HepG2 (cell line): Measurements from ENCODE around the gene ZNF367. TPM values are rescaled to one million over a fixed set of nuclear protein-coding genes. Genes with fewer than 3 reads are reported as not detected.

Source experiments
- ATAC-seq: fragments of 200-7000 bp; cut with Tn5 transposase; 3 replicates; pipeline ENCODE4 v1.9.1; 2020; ENCODE audit warnings: mild to moderate bottlenecking, moderate library complexity
- BruUV-seq: library from RNA; stranded (reverse); fragments of 400-500 nt; replicated peaks from 2 replicates; lab custom pipeline; 2021; lab: Mats Ljungman, UMichigan
- CTCF ChIA-PET: fragments of 300-600 bp; formaldehyde crosslinking; extraction: SDS; loops from one replicate; lab custom pipeline; 2021; ENCODE audit warnings: low total read pairs, inconsistent platforms, low intra/inter-chr PET ratio; lab: Yijun Ruan, JAX
- POLR2A ChIA-PET: fragments of 350-600 bp; sonication (Branson Sonifier 250); formaldehyde crosslinking; loops from one replicate; lab custom pipeline; 2020; ENCODE audit warnings: antibody characterized with exemption, inconsistent platforms; lab: Yijun Ruan, JAX
- DNase-seq: peaks from one replicate; pipeline ENCODE4 v3.0.0-alpha.2; 2015; ENCODE audit warnings: low spot score
- FAIRE-seq: peaks from 3 replicates; lab custom pipeline; 2011; peaks lifted over from hg19 to GRCh38; lab: Jason Lieb, UNC
- H2AFZ ChIP-seq: one replicate; pipeline ENCODE4 v1.6.1; 2011; ENCODE audit warnings: low read length, inconsistent platforms
- H3K27ac ChIP-seq: fragments of 300-600 bp; 3 replicates; pipeline ENCODE4 v1.8.0; 2011; ENCODE audit warnings: mixed run types, mild to moderate bottlenecking, mixed read lengths, low read length, inconsistent platforms; ENCODE audit not compliant: insufficient read depth; ENCODE audit errors: extremely low read length
- H3K27me3 ChIP-seq, 2 experiments: fragments of 200-600 bp in 1 of 2; 2 replicates in 1 of 2; 3 replicates in 1 of 2; pipeline versions ENCODE4 v1.6.0 to v1.8.0; 2011; ENCODE audit warnings: low read length in 2 of 2, mild to moderate bottlenecking in 2 of 2, moderate library complexity in 2 of 2, inconsistent platforms in 1 of 2; ENCODE audit not compliant: insufficient read depth in 2 of 2, control insufficient read depth in 1 of 2
- H3K36me3 ChIP-seq, 2 experiments: fragments of 200-600 bp in 1 of 2; replicated peaks in 1 of 2; 2 replicates in 1 of 2; 3 replicates in 1 of 2; pipeline versions ENCODE4 v1.5.1 to v1.8.0; 2011; ENCODE audit warnings: low read length in 2 of 2, inconsistent platforms in 1 of 2; ENCODE audit not compliant: insufficient read depth in 2 of 2, control insufficient read depth in 1 of 2
- H3K4me1 ChIP-seq: 2 replicates; pipeline ENCODE4 v1.5.1; 2012; ENCODE audit warnings: low read length, inconsistent platforms; ENCODE audit not compliant: insufficient read depth
- H3K4me2 ChIP-seq: 2 replicates; pipeline ENCODE4 v1.6.0; 2011; ENCODE audit warnings: low read depth, low read length, inconsistent platforms
- H3K4me3 ChIP-seq, 3 experiments: fragments of 200-600 bp in 1 of 3; sonication (generic), shearing (Covaris generic) in 1 of 3; replicated peaks in 1 of 3; 2 replicates each; pipeline ENCODE4 v1.5.1; 2011 to 2016; ENCODE audit warnings: low read length in 3 of 3, inconsistent platforms in 2 of 3, low read depth in 2 of 3, mild to moderate bottlenecking in 2 of 3, control low read depth in 1 of 3, mixed read lengths in 1 of 3; ENCODE audit not compliant: insufficient read depth in 1 of 3
- H3K79me2 ChIP-seq: one replicate; pipeline ENCODE4 v1.6.1; 2011; ENCODE audit warnings: low read length, inconsistent platforms; ENCODE audit not compliant: insufficient read depth
- H3K9ac ChIP-seq: 2 replicates; pipeline ENCODE4 v1.6.0; 2011; ENCODE audit warnings: mild to moderate bottlenecking, low read depth, low read length, inconsistent platforms; ENCODE audit not compliant: insufficient read depth
- H3K9me3 ChIP-seq: 2 replicates; pipeline ENCODE4 v1.5.1; 2012; ENCODE audit warnings: mild to moderate bottlenecking, low read length
- H4K20me1 ChIP-seq: 2 replicates; pipeline ENCODE4 v1.6.0; 2011; ENCODE audit warnings: inconsistent platforms, mild to moderate bottlenecking, low read length, moderate library complexity; ENCODE audit not compliant: insufficient read depth
- AGO2 ChIP-seq: fragments of 200-400 bp; formaldehyde crosslinking; optimal IDR thresholded peaks from 2 replicates; pipeline ENCODE3; 2017; ENCODE audit warnings: mild to moderate bottlenecking, low read depth, low read length, moderate library complexity
- NR2F1 ChIP-seq, 2 experiments: fragments of 450-650 bp in 1 of 2; formaldehyde crosslinking in 1 of 2; IDR thresholded peaks; 2 replicates each; pipeline versions ENCODE4 v1.5.0 to v1.6.1; 2016 to 2020; ENCODE audit warnings: mild to moderate bottlenecking in 1 of 2, missing compliant biosample characterization in 1 of 2, missing genetic modification reagents in 1 of 2, moderate library complexity in 1 of 2
- PRPF4 ChIP-seq: fragments of 200-400 bp; formaldehyde crosslinking; IDR thresholded peaks from 2 replicates; pipeline ENCODE4 v1.6.1; 2016; ENCODE audit warnings: low read length, low read depth; ENCODE audit not compliant: poor library complexity, severe bottlenecking
- RXRB ChIP-seq: IDR thresholded peaks from 2 replicates; pipeline ENCODE4 v1.6.1; 2016; ENCODE audit warnings: borderline replicate concordance, missing genetic modification reagents, missing compliant biosample characterization
- SOX13 ChIP-seq, 3 experiments: fragments of 450-650 bp in 1 of 3; sonication (generic) in 1 of 3; formaldehyde crosslinking in 1 of 3; IDR thresholded peaks in 2 of 3; conservative IDR thresholded peaks in 1 of 3; 2 replicates each; pipeline versions ENCODE4 v1.5.0 to v1.6.1; 2016 to 2020; ENCODE audit warnings: antibody characterized with exemption in 1 of 3, mild to moderate bottlenecking in 1 of 3, missing compliant biosample characterization in 1 of 3, missing genetic modification reagents in 1 of 3, moderate library complexity in 1 of 3
- ZBTB38 ChIP-seq: sonication (generic); formaldehyde crosslinking; IDR thresholded peaks from 2 replicates; pipeline ENCODE4 v1.5.1; 2020; ENCODE audit warnings: mild to moderate bottlenecking, missing genetic modification reagents
- ZFY ChIP-seq: sonication (generic); formaldehyde crosslinking; IDR thresholded peaks from 2 replicates; pipeline ENCODE4 v1.4.0; 2020; ENCODE audit warnings: missing genetic modification reagents
- ZMAT3 ChIP-seq: sonication (generic); formaldehyde crosslinking; conservative IDR thresholded peaks from 2 replicates; pipeline ENCODE4 v1.7.0; 2021; ENCODE audit warnings: missing genetic modification reagents
- ZNF577 ChIP-seq: sonication (generic); formaldehyde crosslinking; IDR thresholded peaks from 2 replicates; pipeline ENCODE4 v1.4.0; 2020; ENCODE audit warnings: mild to moderate bottlenecking, low read depth, missing genetic modification reagents, borderline replicate concordance
- ZNF614 ChIP-seq: IDR thresholded peaks from 2 replicates; pipeline ENCODE4 v1.6.1; 2018; ENCODE audit warnings: missing biosample characterization, missing genetic modification reagents, inconsistent platforms, borderline replicate concordance
- ZNF768 ChIP-seq: sonication (generic); formaldehyde crosslinking; IDR thresholded peaks from 2 replicates; pipeline ENCODE4 v1.4.0; 2020; ENCODE audit warnings: missing genetic modification reagents
- WGBS: methylation state at CpG from one replicate; pipeline ENCODE4 v1.1.6; 2017; ENCODE audit warnings: low lambda C conversion rate; 5-methylcytosine and 5-hydroxymethylcytosine counted together
- in situ Hi-C: cut with HindIII; loops from 2 replicates; pipeline ENCODE4 v1.10.0; 2017; ENCODE audit warnings: low pct_unique_long_range_greater_than_20kb; ENCODE audit not compliant: extremely low pct_ligation_motif_present
- intact Hi-C: fragments of 100-400 bp; cut with micrococcal nuclease; formaldehyde crosslinking; loops from one replicate; pipeline ENCODE4 v1.10.0; 2022; ENCODE audit not compliant: unreplicated experiment
- polyA plus RNA-seq, 8 experiments: library from polyadenylated mRNA; depleted of rRNA in 3 of 8; stranded (reverse) in 7 of 8; unstranded in 1 of 8; fragments of >200 nt; fragmentation: Illumina TruSeq in 4 of 8; extraction: Trizol in 4 of 8; gene quantifications; 2 replicates each; pipeline versions ENCODE4 v1.2.1 to v1.2.3, GENCODE V29; 2011 to 2016; ENCODE audit warnings: low read depth in 4 of 8, missing spikeins in 1 of 8, mixed read lengths in 1 of 8; ENCODE audit not compliant: insufficient read depth in 1 of 8
- total RNA-seq, 5 experiments: library from RNA; depleted of rRNA; stranded (reverse); fragments of >200 nt; fragmentation: Illumina TruSeq; extraction: Trizol; gene quantifications; 2 replicates each; pipeline ENCODE4 v1.2.3, GENCODE V29; 2016; ENCODE audit warnings: low read depth in 1 of 5
- TF ChIP-seq, protein P1 (sequence below): sonication (generic); formaldehyde crosslinking; IDR thresholded peaks from 2 replicates; pipeline ENCODE4 v1.5.0; 2020; ENCODE audit warnings: mild to moderate bottlenecking, missing genetic modification reagents
- TF ChIP-seq, protein P2 (sequence below): sonication (generic); formaldehyde crosslinking; IDR thresholded peaks from 2 replicates; pipeline ENCODE4 v1.4.0; 2020; ENCODE audit warnings: mild to moderate bottlenecking, missing genetic modification reagents, borderline replicate concordance
- TF ChIP-seq, protein P3 (sequence below): sonication (generic); formaldehyde crosslinking; conservative IDR thresholded peaks from 2 replicates; pipeline ENCODE4 v1.5.0; 2020; ENCODE audit warnings: missing genetic modification reagents
- TF ChIP-seq, protein P4 (sequence below): sonication (generic); formaldehyde crosslinking; IDR thresholded peaks from 2 replicates; pipeline ENCODE4 v1.4.0; 2020; ENCODE audit warnings: missing genetic modification reagents, mild to moderate bottlenecking, borderline replicate concordance
- TF ChIP-seq, protein P5 (sequence below): IDR thresholded peaks from 2 replicates; pipeline ENCODE4 v1.6.1; 2016; ENCODE audit warnings: low read depth

The ZNF367 gene
- total and polyA plus RNA-seq, 2 of the 13 experiments (the other 11 are each of a cell fraction or from before 2014, with no cell fraction given) = 2.9 to 7.7 TPM

DNA sequence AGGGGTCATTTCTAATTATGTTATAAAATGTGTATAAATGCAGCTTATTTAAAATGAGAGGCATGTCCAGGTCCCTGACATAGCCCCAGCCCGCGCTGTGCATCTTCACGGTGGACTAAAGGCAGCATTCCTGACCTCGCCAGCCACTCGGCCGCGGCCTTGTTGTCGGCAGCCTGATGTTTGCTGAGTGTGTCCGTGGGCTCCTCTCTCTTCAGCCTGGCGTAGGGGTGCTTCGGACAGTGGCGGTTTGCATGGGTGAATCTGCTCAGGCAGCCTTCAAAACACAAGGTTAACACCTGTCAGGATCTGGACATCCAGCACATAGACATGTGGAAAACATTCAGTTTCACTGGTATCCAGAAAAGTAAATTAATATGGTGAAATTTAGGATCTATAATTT, 25.9 kb downstream of the ZNF367 start:
- H3K9ac ChIP-seq = no peak overlapping the region
- peaks cover 4 to 43% of the 10 kb centered on the region in 2 experiments; a peak in 4 of 5 replicates for H3K36me3 ChIP-seq
- CTCF ChIA-PET = no interaction called here
- no peaks in the 10 kb centered on the region for H3K9me3 ChIP-seq
- no peak overlapping the region for H2AFZ ChIP-seq
- intact Hi-C loops (no loop called here), in situ Hi-C loops (no loop called here)
- no TSS peak for BruUV-seq
- H3K79me2 ChIP-seq = peaks cover 10% of the 10 kb centered on the region
- H3K27ac ChIP-seq = peak overlapping the region; percentile 96
- peaks cover 56% of the 10 kb centered on the region for H3K4me1 ChIP-seq
- DNase-seq (no peak), FAIRE-seq (no peak), ATAC-seq (no peak)
- 0 out of 2 replicates have a peak overlapping the region, but pooled peaks have one; percentile 4 for H3K4me2 ChIP-seq
- no peak overlapping the region for H3K4me3 ChIP-seq
- POLR2A ChIA-PET = interaction anchor here (1.2 to 2.3 kb wide), 4 partner anchors 14 to 53 kb away, joined by 5 to 12 read pairs (median 8); no protein-coding TSS in a partner anchor
- no peaks in the 10 kb centered on the region for H4K20me1 ChIP-seq
- no peaks in the 10 kb centered on the region; a peak in 1 of 5 replicates for H3K27me3 ChIP-seq
- 90% methylated on average over 11 of the region's 12 CpGs for WGBS
- no peak for TF ChIP-seq ZNF577 (CRISPR knock-in tag)
- peak; percentile 99 for TF ChIP-seq ZBTB38 (CRISPR knock-in tag)
- TF ChIP-seq AGO2 = peak; percentile 34
- no peak for TF ChIP-seq ZFY (CRISPR knock-in tag)
- TF ChIP-seq, protein P1, sequence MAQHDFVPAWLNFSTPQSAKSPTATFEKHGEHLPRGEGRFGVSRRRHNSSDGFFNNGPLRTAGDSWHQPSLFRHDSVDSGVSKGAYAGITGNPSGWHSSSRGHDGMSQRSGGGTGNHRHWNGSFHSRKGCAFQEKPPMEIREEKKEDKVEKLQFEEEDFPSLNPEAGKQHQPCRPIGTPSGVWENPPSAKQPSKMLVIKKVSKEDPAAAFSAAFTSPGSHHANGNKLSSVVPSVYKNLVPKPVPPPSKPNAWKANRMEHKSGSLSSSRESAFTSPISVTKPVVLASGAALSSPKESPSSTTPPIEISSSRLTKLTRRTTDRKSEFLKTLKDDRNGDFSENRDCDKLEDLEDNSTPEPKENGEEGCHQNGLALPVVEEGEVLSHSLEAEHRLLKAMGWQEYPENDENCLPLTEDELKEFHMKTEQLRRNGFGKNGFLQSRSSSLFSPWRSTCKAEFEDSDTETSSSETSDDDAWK = no peak
- TF ChIP-seq, protein P2, sequence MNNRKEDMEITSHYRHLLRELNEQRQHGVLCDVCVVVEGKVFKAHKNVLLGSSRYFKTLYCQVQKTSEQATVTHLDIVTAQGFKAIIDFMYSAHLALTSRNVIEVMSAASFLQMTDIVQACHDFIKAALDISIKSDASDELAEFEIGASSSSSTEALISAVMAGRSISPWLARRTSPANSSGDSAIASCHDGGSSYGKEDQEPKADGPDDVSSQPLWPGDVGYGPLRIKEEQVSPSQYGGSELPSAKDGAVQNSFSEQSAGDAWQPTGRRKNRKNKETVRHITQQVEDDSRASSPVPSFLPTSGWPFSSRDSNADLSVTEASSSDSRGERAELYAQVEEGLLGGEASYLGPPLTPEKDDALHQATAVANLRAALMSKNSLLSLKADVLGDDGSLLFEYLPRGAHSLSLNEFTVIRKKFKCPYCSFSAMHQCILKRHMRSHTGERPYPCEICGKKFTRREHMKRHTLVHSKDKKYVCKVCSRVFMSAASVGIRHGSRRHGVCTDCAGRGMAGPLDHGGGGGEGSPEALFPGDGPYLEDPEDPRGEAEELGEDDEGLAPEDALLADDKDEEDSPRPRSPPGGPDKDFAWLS = no peak
- TF ChIP-seq, protein P3, sequence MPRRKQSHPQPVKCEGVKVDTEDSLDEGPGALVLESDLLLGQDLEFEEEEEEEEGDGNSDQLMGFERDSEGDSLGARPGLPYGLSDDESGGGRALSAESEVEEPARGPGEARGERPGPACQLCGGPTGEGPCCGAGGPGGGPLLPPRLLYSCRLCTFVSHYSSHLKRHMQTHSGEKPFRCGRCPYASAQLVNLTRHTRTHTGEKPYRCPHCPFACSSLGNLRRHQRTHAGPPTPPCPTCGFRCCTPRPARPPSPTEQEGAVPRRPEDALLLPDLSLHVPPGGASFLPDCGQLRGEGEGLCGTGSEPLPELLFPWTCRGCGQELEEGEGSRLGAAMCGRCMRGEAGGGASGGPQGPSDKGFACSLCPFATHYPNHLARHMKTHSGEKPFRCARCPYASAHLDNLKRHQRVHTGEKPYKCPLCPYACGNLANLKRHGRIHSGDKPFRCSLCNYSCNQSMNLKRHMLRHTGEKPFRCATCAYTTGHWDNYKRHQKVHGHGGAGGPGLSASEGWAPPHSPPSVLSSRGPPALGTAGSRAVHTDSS (CRISPR knock-in tag) = no peak
- 0 out of 2 replicates have a peak, but pooled peaks have one; percentile 48 for TF ChIP-seq ZNF614
- TF ChIP-seq ZNF768 (CRISPR knock-in tag) = peak; percentile 78; the same call in 1 of the 2 replicates
- TF ChIP-seq, protein P4, sequence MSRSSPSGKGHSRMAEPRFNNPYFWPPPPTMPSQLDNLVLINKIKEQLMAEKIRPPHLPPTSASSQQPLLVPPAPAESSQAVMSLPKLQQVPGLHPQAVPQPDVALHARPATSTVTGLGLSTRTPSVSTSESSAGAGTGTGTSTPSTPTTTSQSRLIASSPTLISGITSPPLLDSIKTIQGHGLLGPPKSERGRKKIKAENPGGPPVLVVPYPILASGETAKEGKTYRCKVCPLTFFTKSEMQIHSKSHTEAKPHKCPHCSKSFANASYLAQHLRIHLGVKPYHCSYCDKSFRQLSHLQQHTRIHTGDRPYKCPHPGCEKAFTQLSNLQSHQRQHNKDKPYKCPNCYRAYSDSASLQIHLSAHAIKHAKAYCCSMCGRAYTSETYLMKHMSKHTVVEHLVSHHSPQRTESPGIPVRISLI = no peak
- TF ChIP-seq PRPF4 = peak; percentile 22
- TF ChIP-seq NR2F1 (CRISPR knock-in tag; IDR thresholded peaks at IDR 0.05) = no peak
- TF ChIP-seq ZMAT3 (CRISPR knock-in tag) = peak; percentile 21; the same call in 1 of the 2 replicates
- TF ChIP-seq, protein P5, sequence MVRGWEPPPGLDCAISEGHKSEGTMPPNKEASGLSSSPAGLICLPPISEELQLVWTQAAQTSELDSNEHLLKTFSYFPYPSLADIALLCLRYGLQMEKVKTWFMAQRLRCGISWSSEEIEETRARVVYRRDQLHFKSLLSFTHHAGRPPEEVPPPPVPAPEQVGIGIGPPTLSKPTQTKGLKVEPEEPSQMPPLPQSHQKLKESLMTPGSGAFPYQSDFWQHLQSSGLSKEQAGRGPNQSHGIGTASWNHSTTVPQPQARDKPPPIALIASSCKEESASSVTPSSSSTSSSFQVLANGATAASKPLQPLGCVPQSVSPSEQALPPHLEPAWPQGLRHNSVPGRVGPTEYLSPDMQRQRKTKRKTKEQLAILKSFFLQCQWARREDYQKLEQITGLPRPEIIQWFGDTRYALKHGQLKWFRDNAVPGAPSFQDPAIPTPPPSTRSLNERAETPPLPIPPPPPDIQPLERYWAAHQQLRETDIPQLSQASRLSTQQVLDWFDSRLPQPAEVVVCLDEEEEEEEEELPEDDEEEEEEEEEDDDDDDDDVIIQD (CRISPR knock-in tag) = peak; percentile 54; the same call in 1 of the 2 replicates
- 0 out of 2 replicates have a peak, but pooled peaks have one; percentile 29 for TF ChIP-seq RXRB (CRISPR knock-in tag)
- TF ChIP-seq SOX13 (IDR thresholded peaks at IDR 0.05) = no peak
- peak in 1 of 2 experiments; percentile 22; a peak in 1 of 4 replicates for TF ChIP-seq SOX13 (CRISPR knock-in tag; conservative IDR thresholded peaks at IDR 0.05 in 1 of 2, IDR thresholded peaks at IDR 0.05 in 1 of 2)
